Skeletal muscle tissue (tissue), 4 donors: ENCODE data around the gene MDFI. TPM values are rescaled to one million over a fixed set of nuclear protein-coding genes. Genes with fewer than 3 reads are reported as not detected.

ENCODE experiments used
- H3K27ac ChIP-seq: one replicate; pipeline ENCODE4 v1.7.0; 2013; ENCODE audit warnings: mild to moderate bottlenecking, low read depth, low read length, inconsistent platforms
- H3K27me3 ChIP-seq, 3 donors: one replicate each; pipeline ENCODE4 v1.7.0; 2013; ENCODE audit warnings: low read length in 3 of 3; ENCODE audit not compliant: control insufficient read depth in 3 of 3, insufficient read depth in 3 of 3
- H3K36me3 ChIP-seq, 3 donors: one replicate each; pipeline ENCODE4 v1.7.0; 2013; ENCODE audit warnings: low read length in 3 of 3; ENCODE audit not compliant: control insufficient read depth in 3 of 3, insufficient read depth in 3 of 3
- H3K4me1 ChIP-seq, 3 donors: one replicate each; pipeline ENCODE4 v1.7.0; 2013; ENCODE audit warnings: low read length in 3 of 3, mild to moderate bottlenecking in 3 of 3; ENCODE audit not compliant: control insufficient read depth in 3 of 3, insufficient read depth in 3 of 3
- H3K4me3 ChIP-seq, 3 donors: one replicate each; pipeline ENCODE4 v1.7.0; 2013; ENCODE audit warnings: low read length in 3 of 3
- H3K9ac ChIP-seq, 3 donors: one replicate each; pipeline ENCODE4 v1.7.0; 2013; ENCODE audit warnings: low read length in 3 of 3, mild to moderate bottlenecking in 3 of 3, moderate library complexity in 2 of 3, low read depth in 1 of 3
- H3K9me3 ChIP-seq, 3 donors: one replicate each; pipeline ENCODE4 v1.7.0; 2013; ENCODE audit warnings: low read length in 3 of 3; ENCODE audit not compliant: control insufficient read depth in 3 of 3
- total RNA-seq: library from RNA; depleted of rRNA; stranded (reverse); fragments of >200 nt; gene quantifications from one replicate; pipeline ENCODE4 v1.2.3, GENCODE V29; 2014
- donor health status: Osteomylitis.

Gene MDFI
- total RNA-seq, 1 donor from 2014 or later = 37.1 TPM

DNA sequence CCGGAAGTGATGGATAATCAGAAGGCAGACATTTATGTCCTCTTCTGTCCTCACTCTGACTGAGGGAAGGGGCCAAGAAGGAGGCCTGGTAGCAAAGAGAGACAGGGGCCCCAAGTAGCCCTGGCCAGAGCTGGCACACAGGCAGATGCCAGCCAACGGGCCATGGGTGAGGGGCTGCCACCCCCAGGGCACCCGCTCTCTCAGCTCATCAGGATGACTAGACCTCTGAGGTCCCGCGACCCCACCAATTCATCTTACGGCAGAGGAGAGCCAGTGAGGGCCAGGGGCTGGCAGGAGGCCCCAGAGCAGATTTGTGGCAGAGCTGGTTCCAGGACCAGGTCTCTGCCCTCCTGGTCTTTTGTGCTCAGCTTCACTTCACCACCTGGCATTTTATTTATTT is 43.1 kb upstream of the MDFI start:
- H3K36me3 ChIP-seq = peaks cover 25 to 37% (median 36%) of the 10 kb centered on the region in 3 donors
- no peaks in the 10 kb centered on the region for H3K9me3 ChIP-seq
- H3K27me3 ChIP-seq = no peaks in the 10 kb centered on the region
- H3K4me3 ChIP-seq = no peak overlapping the region
- H3K4me1 ChIP-seq = peaks cover 0 to 3% (median 0%) of the 10 kb centered on the region in 3 donors
- H3K9ac ChIP-seq = no peak overlapping the region
- H3K27ac ChIP-seq = no peak overlapping the region

DNA sequence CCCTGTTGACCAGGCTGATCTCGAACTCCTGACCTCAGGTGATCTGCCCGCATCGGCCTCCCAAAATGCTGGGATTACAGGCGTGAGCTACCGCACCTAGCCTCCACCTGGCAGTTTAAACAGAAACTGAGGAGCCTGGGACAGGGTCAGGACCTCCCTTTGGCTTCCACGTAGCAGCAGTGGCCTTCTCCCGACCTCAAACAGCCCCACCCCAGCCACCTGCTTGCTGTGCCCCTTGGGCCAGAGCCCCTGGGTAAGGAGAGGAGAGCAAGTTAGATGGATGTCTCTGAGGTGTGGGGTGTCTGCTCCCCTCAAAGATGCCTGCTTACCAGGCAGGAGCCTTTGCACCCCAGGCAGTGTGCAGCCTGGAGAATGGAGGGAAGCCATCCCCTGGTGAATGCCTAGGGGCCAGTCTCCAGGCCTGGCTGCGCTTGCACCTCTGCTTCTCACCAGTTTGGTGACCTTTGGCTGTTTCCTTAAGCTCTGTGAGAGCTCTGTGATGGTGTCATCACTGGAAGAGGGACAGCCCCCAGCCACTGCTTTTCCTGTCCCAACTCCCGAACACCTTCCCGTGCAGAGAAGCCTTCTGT is 42.1 kb upstream of the MDFI start:
- peaks cover 0 to 3% (median 0%) of the 10 kb centered on the region in 3 donors for H3K4me1 ChIP-seq
- no peaks in the 10 kb centered on the region for H3K27me3 ChIP-seq
- no peak overlapping the region for H3K4me3 ChIP-seq
- peaks cover 24 to 30% (median 26%) of the 10 kb centered on the region in 3 donors for H3K36me3 ChIP-seq
- no peaks in the 10 kb centered on the region for H3K9me3 ChIP-seq
- no peak overlapping the region for H3K9ac ChIP-seq
- no peak overlapping the region for H3K27ac ChIP-seq

DNA sequence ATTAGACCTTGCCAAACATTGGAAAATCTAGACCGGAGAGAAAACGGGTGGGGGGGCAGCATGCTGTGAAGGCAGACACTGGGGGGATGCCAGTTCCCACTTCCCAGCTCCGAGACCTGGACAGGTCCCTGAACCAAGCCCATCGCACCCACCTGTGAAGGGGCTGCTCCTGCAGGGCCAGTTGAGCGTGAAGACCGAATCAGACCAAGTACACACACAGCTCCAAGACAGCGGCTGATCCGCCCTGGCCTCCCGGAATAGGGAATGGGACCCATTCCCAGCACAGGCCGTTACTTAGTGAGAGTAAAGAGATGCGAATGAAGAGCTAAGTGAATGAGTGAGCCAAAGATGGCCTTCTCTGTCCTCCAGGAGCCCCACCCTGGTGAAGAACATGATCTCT is 41.5 kb upstream of the MDFI start:
- Histone ChIP-seq H3K9ac (no peak overlapping the region), H3K36me3 (peaks cover 22 to 26% (median 23%) of the 10 kb centered on the region in 3 donors), H3K27ac (no peak overlapping the region), H3K4me3 (no peak overlapping the region), H3K27me3 (no peaks in the 10 kb centered on the region), H3K4me1 (peaks cover 0 to 3% (median 0%) of the 10 kb centered on the region in 3 donors), H3K9me3 (no peaks in the 10 kb centered on the region)

DNA sequence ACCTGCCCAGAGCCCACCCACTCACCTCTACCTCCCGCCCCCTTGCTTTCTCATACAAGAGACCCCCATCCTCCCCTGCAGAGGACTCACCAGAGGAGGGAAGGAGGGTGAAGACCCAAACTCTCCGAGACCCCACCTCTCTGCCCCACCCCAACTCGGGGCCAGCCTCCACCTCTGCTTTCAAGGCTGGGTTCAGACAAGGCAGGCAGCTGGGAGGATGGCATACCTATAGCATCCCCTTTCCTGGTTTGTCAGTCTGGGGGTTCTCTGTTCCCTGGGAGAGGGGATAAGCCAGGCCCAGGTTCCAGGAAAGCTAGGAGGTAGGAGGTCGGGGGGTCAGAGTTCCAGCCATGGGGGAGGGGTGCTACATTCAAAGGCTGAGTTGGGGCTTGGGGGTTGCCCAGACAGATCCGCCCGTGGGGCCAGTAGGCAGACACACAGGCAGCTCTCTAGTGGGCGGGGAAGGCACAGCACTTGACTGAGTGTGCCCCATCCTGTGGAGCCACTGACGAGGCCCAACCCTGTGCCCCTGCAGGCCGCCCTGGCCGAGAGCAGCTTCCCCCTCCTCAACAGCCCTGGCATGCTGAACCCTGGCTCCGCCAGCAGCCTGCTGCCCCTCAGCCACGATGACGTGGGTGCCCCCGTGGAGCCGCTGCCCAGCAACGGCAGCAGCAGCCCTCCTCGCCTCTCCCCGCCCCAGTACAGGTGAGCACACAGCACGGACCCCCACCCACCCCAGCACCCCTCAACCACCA is 40.8 kb upstream of the MDFI start:
- H3K4me1 ChIP-seq = peaks cover 0 to 4% (median under 1%) of the 10 kb centered on the region in 3 donors
- H3K27ac ChIP-seq = no peak overlapping the region
- H3K9ac ChIP-seq = no peak overlapping the region
- H3K4me3 ChIP-seq = no peak overlapping the region
- no peaks in the 10 kb centered on the region for H3K27me3 ChIP-seq
- peaks cover 22 to 26% (median 23%) of the 10 kb centered on the region in 3 donors for H3K36me3 ChIP-seq
- no peaks in the 10 kb centered on the region for H3K9me3 ChIP-seq

DNA sequence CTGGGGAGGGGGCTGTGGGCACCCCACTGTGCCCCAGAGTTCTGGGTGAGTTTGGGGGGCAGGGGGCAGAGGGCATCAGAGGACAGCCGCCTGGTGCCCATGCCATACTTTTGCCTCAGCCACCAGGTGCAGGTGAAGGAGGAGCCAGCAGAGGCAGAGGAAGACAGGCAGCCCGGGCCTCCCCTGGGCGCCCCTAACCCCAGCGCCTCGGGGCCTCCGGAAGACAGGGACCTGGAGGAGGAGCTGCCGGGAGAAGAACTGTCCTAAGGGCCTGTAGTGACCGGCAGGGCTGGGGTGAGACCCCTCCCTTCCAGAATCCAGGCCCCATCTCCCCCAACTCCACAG is 39.6 kb upstream of the MDFI start:
- Histone ChIP-seq H3K4me3 (no peak overlapping the region), H3K36me3 (peaks cover 16 to 22% (median 21%) of the 10 kb centered on the region in 3 donors), H3K4me1 (peaks cover 7 to 10% (median 8%) of the 10 kb centered on the region in 3 donors), H3K27me3 (no peaks in the 10 kb centered on the region), H3K27ac (no peak overlapping the region), H3K9ac (no peak overlapping the region), H3K9me3 (no peaks in the 10 kb centered on the region)

DNA sequence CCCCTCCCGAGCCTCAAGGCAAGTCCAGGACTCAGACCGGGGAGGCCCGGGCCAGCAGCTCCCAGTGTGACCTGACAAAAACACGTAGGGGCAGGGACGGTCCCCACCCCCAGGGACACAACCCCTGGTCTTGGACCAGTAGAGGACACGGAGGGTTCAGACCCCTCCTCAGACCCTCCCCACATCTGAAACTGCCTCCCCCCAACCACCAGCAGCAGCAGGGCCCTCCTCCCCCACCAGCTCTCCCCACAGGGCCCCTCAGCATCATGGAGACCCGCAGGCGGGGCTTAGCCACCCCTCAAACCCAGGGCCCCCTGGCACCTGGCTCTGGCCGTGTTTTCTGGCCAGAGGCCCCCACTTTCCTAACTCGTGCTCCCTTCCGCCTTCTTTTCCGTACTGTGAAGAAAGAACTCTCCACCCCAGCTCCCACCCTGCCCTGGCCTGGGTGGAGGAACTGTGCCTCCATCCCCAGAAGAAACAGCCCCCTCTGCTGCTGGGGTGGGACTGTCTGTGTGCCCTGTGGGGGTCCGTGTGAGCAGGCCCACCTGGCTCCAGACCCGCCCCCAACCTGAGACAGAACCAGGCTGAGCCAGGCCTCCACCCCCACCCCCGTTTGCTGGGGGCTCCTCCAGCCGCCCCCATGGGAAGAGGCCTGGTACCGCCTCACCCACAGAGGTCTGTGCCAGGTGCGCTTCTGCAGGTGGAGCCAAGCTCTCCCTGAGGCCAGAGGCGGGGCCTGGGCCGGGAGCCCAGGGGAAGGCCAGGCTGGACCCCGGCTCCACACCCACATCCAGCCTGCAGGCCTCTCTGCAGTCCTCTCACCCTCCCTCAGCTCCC is 39.0 kb upstream of the MDFI start:
- Histone ChIP-seq H3K9ac (no peak overlapping the region), H3K9me3 (no peaks in the 10 kb centered on the region), H3K36me3 (peaks cover 16 to 19% (median 19%) of the 10 kb centered on the region in 3 donors), H3K4me3 (no peak overlapping the region), H3K4me1 (peaks cover 7 to 10% (median 8%) of the 10 kb centered on the region in 3 donors), H3K27me3 (no peaks in the 10 kb centered on the region), H3K27ac (no peak overlapping the region)

DNA sequence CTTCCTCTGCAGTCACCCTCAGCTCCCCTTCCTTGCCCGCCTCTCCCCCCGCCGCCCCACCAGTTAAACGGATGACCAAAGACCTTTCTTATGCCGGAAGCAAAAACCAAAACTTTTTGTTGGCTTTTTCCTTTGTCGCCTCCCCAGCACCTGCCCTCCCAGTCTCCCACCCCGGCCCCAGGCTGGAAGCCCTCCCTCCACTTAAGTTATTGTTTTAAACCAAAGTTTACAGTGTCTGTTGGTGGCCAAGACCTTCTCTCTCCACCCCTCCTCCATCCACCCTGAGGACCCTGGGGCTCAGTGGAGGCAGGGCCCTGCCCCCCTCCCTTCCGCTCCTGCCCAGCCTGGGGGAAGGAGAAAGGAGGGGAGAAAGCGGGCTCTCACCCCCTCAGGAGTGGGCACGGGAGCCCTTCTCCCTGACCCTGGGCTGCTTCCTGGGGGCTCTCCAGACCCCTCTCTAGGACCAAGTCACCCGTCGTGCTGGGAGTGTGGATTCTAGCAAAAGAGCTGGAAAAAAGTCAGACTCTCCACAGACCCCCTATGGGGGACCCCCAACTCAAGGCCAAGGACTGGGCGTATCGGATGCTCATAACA is 38.3 kb upstream of the MDFI start:
- no peak overlapping the region for H3K9ac ChIP-seq
- H3K27ac ChIP-seq = no peak overlapping the region
- no peak overlapping the region for H3K4me3 ChIP-seq
- H3K36me3 ChIP-seq = peaks cover 12 to 16% (median 15%) of the 10 kb centered on the region in 3 donors
- no peaks in the 10 kb centered on the region for H3K27me3 ChIP-seq
- H3K4me1 ChIP-seq = peaks cover 7 to 10% (median 8%) of the 10 kb centered on the region in 3 donors
- H3K9me3 ChIP-seq = no peaks in the 10 kb centered on the region

DNA sequence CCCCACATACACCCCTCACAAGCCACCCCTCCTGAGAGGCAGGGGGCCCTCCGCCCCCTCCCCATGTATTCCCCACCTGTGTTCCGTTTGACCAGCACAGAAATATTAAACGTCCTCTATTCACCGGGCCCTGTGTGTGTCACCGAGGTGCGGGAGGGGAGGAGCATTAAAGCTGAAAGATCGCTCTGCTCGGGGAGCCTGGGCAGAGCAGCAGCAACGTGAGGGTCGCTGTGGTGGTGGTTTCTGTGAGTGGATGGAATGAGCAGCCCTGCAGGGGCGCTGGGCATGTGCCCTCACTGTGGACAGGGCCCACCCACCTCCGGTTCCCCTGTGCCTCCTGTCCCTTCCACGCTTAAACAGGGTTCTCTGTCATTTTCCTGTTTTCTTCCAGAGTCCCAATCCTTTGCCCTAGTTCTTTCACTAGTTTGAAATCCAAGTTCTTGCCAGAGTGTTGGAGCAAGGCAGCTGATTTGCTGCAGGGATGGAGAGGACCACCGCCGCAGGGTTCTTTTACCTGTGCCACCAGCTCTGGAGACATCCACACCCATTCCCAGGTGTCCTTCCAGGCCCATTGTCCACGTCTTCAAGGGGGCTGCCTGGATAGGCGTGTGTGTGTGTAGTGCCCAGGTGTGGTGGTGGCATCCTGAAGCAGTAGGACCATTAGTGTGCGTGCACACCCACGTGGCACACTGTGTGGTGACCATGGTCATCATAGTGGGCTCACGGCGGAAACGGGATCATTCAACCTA is 37.6 kb upstream of the MDFI start:
- no peaks in the 10 kb centered on the region for H3K27me3 ChIP-seq
- peaks cover 10 to 14% (median 13%) of the 10 kb centered on the region in 3 donors for H3K36me3 ChIP-seq
- no peak overlapping the region for H3K4me3 ChIP-seq
- H3K9ac ChIP-seq = no peak overlapping the region
- peaks cover 7 to 10% (median 8%) of the 10 kb centered on the region in 3 donors for H3K4me1 ChIP-seq
- no peak overlapping the region for H3K27ac ChIP-seq
- no peaks in the 10 kb centered on the region for H3K9me3 ChIP-seq

DNA sequence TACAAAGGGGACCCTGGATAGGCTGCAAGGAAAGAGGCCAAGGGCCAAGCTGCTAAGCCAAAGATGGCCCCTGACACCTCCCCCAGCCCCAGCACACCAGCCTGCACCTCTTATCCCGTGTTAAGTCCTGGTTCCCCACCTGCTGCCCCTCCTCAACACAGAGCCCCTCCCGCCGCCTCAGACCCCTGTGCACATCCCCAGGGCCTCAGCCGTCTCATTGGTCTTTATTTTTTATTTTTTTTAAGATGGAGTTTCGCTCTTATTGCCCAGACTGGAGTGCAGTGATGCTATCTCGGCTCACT is 37.1 kb upstream of the MDFI start:
- Histone ChIP-seq H3K4me3 (no peak overlapping the region), H3K4me1 (peaks cover 7 to 10% (median 8%) of the 10 kb centered on the region in 3 donors), H3K27me3 (no peaks in the 10 kb centered on the region), H3K27ac (no peak overlapping the region), H3K9ac (no peak overlapping the region), H3K9me3 (no peaks in the 10 kb centered on the region), H3K36me3 (peaks cover 10 to 12% (median 10%) of the 10 kb centered on the region in 3 donors)
